Esophagus mucosa (tissue), 1 donor: ENCODE results near the gene RTN4R. TPM values are rescaled to one million over a fixed set of nuclear protein-coding genes. Genes with fewer than 3 reads are reported as not detected.
"Not testable (repeated sequence)": the region's sequence is repeated elsewhere in the genome, so short reads cannot be mapped to it uniquely, and the experiment has no call there.

Experiments used
- ATAC-seq: fragments of 200-7000 bp; cut with Tn5 transposase; one replicate; pipeline ENCODE4 v1.9.1; 2020
- total RNA-seq: library from RNA; stranded (reverse); gene quantifications from one replicate; pipeline ENCODE4 v1.2.4, GENCODE V29; 2023
- donor health status: DM: yes; HTN: yes; CAD: no.

RTN4R gene
- total RNA-seq, 1 donor from 2014 or later: 3.9 TPM

- no peak for ATAC-seq
Observed at GRCh38 chr22:20271114-20271994, 3.2 kb upstream of the RTN4R start.

GRCh38 chr22:20270190-20271113 lies 2.3 kb upstream of the RTN4R start:
- ATAC-seq: not testable (repeated sequence)

- peak; percentile 5 for ATAC-seq
Observed at GRCh38 chr22:20269673-20270072, 1.6 kb upstream of the RTN4R start.

GRCh38 chr22:20269201-20269600 lies 1.1 kb upstream of the RTN4R start:
- ATAC-seq: not testable (repeated sequence)

GRCh38 chr22:20267441-20268278 lies 458 bp downstream of the RTN4R start:
- peak; percentile 3 for ATAC-seq

- ATAC-seq: peak; percentile 5
Observed at GRCh38 chr22:20266667-20267440, 1.3 kb downstream of the RTN4R start.

- not testable (repeated sequence) for ATAC-seq
Observed at GRCh38 chr22:20265772-20266666, 2.1 kb downstream of the RTN4R start.

GRCh38 chr22:20264614-20265452 lies 3.3 kb downstream of the RTN4R start:
- ATAC-seq: no peak

GRCh38 chr22:20263404-20264281 lies 4.5 kb downstream of the RTN4R start:
- not testable (repeated sequence) for ATAC-seq

GRCh38 chr22:20262582-20263147 lies 5.5 kb downstream of the RTN4R start:
- ATAC-seq: no peak

- ATAC-seq: no peak
Observed at GRCh38 chr22:20261848-20262581, 6.1 kb downstream of the RTN4R start.

GRCh38 chr22:20260071-20260765 lies 7.9 kb downstream of the RTN4R start:
- ATAC-seq: no peak

- ATAC-seq: no peak
Observed at GRCh38 chr22:20259327-20259688, 8.8 kb downstream of the RTN4R start.

- no peak for ATAC-seq
Observed at GRCh38 chr22:20258584-20259326, 9.4 kb downstream of the RTN4R start.

GRCh38 chr22:20258021-20258299 lies 10.2 kb downstream of the RTN4R start:
- no peak for ATAC-seq
